Bronchial epithelial cell (primary cell): ENCODE results near the gene FIGNL2. TPM values are rescaled to one million over a fixed set of nuclear protein-coding genes. Genes with fewer than 3 reads are reported as not detected.
"Not testable (repeated sequence)": the region's sequence is repeated elsewhere in the genome, so short reads cannot be mapped to it uniquely, and the experiment has no call there.

ENCODE experiments used
- DNase-seq: peaks from one replicate; pipeline ENCODE4 v3.0.0-alpha.2; 2010; ENCODE audit warnings: low read depth
- FAIRE-seq: peaks from 2 replicates; lab custom pipeline; 2011; peaks lifted over from hg19 to GRCh38; lab: Jason Lieb, UNC
- H3K27me3 ChIP-seq: 2 replicates; pipeline ENCODE4 v1.5.1; 2011; ENCODE audit warnings: low read length; ENCODE audit not compliant: control insufficient read depth, insufficient read depth
- H3K36me3 ChIP-seq: 2 replicates; pipeline ENCODE4 v1.5.1; 2011; ENCODE audit warnings: low read length; ENCODE audit not compliant: control insufficient read depth, insufficient read depth
- H3K4me3 ChIP-seq: 2 replicates; pipeline ENCODE4 v1.5.1; 2011; ENCODE audit warnings: mild to moderate bottlenecking, low read depth, low read length, control low read depth
- total RNA-seq: library from RNA; depleted of rRNA; stranded (reverse); fragments of >200 nt; gene quantifications from 2 replicates; pipeline ENCODE4 v1.2.1, GENCODE V29; 2014
- TF ChIP-seq, protein P1 (sequence below): IDR thresholded peaks from 2 replicates; pipeline ENCODE4 v1.5.1; 2011; ENCODE audit warnings: mild to moderate bottlenecking, moderate library complexity, low read length, control low read depth, inconsistent platforms; ENCODE audit not compliant: insufficient read depth, severe bottlenecking

Gene FIGNL2
- total RNA-seq, 1 donor from 2014 or later: not detected

GRCh38 chr12:51833448-51834227 is 14.9 kb downstream of the FIGNL2 start:
- DNase-seq (no peak), FAIRE-seq (peak; percentile 97)
- H3K4me3 ChIP-seq: no peak overlapping the region
- TF ChIP-seq, protein P1, sequence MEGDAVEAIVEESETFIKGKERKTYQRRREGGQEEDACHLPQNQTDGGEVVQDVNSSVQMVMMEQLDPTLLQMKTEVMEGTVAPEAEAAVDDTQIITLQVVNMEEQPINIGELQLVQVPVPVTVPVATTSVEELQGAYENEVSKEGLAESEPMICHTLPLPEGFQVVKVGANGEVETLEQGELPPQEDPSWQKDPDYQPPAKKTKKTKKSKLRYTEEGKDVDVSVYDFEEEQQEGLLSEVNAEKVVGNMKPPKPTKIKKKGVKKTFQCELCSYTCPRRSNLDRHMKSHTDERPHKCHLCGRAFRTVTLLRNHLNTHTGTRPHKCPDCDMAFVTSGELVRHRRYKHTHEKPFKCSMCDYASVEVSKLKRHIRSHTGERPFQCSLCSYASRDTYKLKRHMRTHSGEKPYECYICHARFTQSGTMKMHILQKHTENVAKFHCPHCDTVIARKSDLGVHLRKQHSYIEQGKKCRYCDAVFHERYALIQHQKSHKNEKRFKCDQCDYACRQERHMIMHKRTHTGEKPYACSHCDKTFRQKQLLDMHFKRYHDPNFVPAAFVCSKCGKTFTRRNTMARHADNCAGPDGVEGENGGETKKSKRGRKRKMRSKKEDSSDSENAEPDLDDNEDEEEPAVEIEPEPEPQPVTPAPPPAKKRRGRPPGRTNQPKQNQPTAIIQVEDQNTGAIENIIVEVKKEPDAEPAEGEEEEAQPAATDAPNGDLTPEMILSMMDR: no peak
- H3K36me3 ChIP-seq: no peaks in the 10 kb centered on the region
- H3K27me3 ChIP-seq: peaks cover 4% of the 10 kb centered on the region

DNA sequence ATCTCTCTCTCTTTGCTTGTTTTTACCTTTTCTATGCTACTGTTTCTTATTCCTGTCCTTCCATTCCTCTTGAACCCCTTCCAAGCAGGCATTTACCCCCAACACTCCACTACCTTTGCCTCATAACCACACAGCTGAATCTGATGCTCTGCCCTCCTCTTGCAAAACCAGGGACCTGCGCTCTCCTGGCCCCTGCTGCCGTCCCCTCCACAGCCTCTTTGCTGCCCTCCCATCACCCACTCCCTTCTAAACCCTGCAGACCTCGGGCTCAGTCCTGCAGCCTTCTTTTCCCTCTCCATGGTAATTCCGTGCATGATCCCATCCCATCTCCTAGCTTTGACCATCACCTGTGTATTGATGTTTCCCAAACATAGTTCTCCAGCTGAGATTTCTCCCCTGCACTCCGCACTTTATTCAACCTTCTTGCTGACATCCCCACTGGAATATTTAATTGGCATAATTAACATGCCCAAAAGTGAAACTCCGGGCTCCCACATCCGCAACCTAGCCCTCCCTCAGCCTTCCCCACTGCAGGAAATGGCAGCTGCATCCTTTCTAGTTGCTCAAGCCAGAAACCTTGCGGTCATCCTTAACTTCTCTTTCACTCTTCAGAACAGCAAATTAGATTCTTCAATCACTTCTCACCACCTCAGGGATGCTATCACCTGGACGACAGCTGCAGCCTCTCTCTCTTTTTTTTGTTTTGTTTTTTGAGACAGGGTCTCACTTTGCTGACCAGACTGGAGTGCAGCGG is 16.0 kb downstream of the FIGNL2 start:
- no peaks in the 10 kb centered on the region for H3K36me3 ChIP-seq
- H3K4me3 ChIP-seq: no peak overlapping the region
- no peak for FAIRE-seq
- TF ChIP-seq, protein P1: no peak
- peaks cover 4% of the 10 kb centered on the region for H3K27me3 ChIP-seq
- no peak for DNase-seq

DNA sequence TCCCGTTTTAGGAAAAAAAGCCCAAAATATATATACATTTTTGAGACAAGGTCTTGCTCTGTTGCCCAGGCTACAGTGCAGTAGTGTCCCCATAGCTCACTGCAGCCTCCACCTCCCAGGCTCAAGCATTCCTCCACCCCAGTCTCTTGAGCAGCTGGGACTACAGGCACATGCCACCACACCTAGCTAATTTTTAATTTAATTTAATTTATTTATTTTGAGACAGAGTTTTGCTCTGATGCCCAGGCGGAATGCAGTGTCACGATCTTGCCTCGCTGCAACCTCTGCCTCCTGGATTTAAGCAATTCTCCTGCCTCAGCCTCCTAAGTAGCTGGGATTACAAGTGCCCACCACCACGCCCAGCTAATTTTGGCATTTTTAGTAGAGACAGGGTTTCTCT is 16.7 kb downstream of the FIGNL2 start:
- DNase-seq, FAIRE-seq, H3K36me3 ChIP-seq, H3K27me3 ChIP-seq, H3K4me3 ChIP-seq: not testable (repeated sequence)

DNA sequence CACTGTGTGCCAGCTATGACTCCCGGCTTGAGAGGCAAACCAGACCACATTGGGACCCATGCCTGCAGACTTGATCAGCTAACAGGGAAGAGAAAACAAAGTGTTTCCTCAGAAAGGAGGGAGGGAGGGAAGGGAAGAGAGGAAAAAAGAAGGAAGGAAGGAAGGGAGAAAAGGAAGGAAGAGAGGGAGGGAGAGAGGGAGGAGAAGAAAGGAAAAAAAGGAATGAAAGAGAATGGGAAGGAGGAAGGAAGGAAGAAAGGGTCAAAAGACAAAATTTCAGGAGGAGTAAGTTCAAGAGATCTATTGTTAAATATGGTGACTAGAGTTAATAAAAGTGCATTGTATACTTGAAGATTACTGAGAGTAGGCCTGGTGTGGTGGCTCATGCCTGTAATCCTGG is 18.9 kb downstream of the FIGNL2 start:
- DNase-seq (no peak), FAIRE-seq (no peak)
- Histone ChIP-seq H3K4me3 (no peak overlapping the region), H3K27me3 (peaks cover 3% of the 10 kb centered on the region), H3K36me3 (no peaks in the 10 kb centered on the region)
- TF ChIP-seq, protein P1: no peak

- no peak overlapping the region for H3K4me3 ChIP-seq
- no peaks in the 10 kb centered on the region for H3K36me3 ChIP-seq
- TF ChIP-seq, protein P1: no peak
- peaks cover 3% of the 10 kb centered on the region for H3K27me3 ChIP-seq
- FAIRE-seq: no peak
- DNase-seq: no peak
Measured at GRCh38 chr12:51829011-51829481, 19.5 kb downstream of the FIGNL2 start.
